Measurements from ENCODE around the gene SLC35A4. TPM values are rescaled to one million over a fixed set of nuclear protein-coding genes. Genes with fewer than 3 reads are reported as not detected.
A peak's percentile ranks its signal among the peaks of the same experiment; 100 is the strongest.
"Not testable (repeated sequence)": the region's sequence is repeated elsewhere in the genome, so short reads cannot be mapped to it uniquely, and the experiment has no call there.

The SLC35A4 gene
- total RNA-seq, 2 donors from 2014 or later, result 61.8 to 107 TPM

GRCh38 chr5:140591747-140592372 lies 27.2 kb downstream of the SLC35A4 start:
- Histone ChIP-seq H3K27ac (no peak overlapping the region), H3K4me3 (no peak overlapping the region), H3K9me3 (no peaks in the 10 kb centered on the region), H3K36me3 (no peaks in the 10 kb centered on the region), H3K27me3 (replicated peaks; ENCODE audit: insufficient read depth) (no peaks in the 10 kb centered on the region), H3K4me1 (replicated peaks) (no peaks in the 10 kb centered on the region)
- intact Hi-C loops (cut with DNase I), result no loop called here
- TF ChIP-seq, protein P1, sequence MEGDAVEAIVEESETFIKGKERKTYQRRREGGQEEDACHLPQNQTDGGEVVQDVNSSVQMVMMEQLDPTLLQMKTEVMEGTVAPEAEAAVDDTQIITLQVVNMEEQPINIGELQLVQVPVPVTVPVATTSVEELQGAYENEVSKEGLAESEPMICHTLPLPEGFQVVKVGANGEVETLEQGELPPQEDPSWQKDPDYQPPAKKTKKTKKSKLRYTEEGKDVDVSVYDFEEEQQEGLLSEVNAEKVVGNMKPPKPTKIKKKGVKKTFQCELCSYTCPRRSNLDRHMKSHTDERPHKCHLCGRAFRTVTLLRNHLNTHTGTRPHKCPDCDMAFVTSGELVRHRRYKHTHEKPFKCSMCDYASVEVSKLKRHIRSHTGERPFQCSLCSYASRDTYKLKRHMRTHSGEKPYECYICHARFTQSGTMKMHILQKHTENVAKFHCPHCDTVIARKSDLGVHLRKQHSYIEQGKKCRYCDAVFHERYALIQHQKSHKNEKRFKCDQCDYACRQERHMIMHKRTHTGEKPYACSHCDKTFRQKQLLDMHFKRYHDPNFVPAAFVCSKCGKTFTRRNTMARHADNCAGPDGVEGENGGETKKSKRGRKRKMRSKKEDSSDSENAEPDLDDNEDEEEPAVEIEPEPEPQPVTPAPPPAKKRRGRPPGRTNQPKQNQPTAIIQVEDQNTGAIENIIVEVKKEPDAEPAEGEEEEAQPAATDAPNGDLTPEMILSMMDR (IDR thresholded peaks at IDR 0.05), result no peak
- DNase-seq (ENCODE audit: low spot score), result no peak
- WGBS, result 77% methylated on average over 5 of the region's 5 CpGs

GRCh38 chr5:140593070-140593469 lies 28.4 kb downstream of the SLC35A4 start:
- H3K36me3 ChIP-seq; H3K27me3 ChIP-seq (replicated peaks; ENCODE audit: insufficient read depth); H3K4me1 ChIP-seq (replicated peaks); H3K27ac ChIP-seq; H3K9me3 ChIP-seq; H3K4me3 ChIP-seq; intact Hi-C loops (cut with DNase I): not testable (repeated sequence)
- 39% methylated on average over 12 of the region's 14 CpGs for WGBS
- DNase-seq (ENCODE audit: low spot score), result peak; percentile 38

- Histone ChIP-seq H3K36me3 (no peaks in the 10 kb centered on the region), H3K9me3 (no peaks in the 10 kb centered on the region), H3K27me3 (replicated peaks; ENCODE audit: insufficient read depth) (no peaks in the 10 kb centered on the region), H3K4me1 (replicated peaks) (no peaks in the 10 kb centered on the region), H3K27ac (no peak overlapping the region), H3K4me3 (no peak overlapping the region)
- 69% methylated on average over 6 of the region's 6 CpGs for WGBS
- DNase-seq (ENCODE audit: low spot score), result no peak
- TF ChIP-seq POLR2AphosphoS5 (IDR thresholded peaks at IDR 0.05), result no peak
- no peak for TF ChIP-seq POLR2A (IDR thresholded peaks at IDR 0.05)
- TF ChIP-seq, protein P1 (IDR thresholded peaks at IDR 0.05), result no peak
- intact Hi-C loops (cut with DNase I), result no loop called here
Observed at GRCh38 chr5:140594169-140594568, 29.5 kb downstream of the SLC35A4 start.

DNA sequence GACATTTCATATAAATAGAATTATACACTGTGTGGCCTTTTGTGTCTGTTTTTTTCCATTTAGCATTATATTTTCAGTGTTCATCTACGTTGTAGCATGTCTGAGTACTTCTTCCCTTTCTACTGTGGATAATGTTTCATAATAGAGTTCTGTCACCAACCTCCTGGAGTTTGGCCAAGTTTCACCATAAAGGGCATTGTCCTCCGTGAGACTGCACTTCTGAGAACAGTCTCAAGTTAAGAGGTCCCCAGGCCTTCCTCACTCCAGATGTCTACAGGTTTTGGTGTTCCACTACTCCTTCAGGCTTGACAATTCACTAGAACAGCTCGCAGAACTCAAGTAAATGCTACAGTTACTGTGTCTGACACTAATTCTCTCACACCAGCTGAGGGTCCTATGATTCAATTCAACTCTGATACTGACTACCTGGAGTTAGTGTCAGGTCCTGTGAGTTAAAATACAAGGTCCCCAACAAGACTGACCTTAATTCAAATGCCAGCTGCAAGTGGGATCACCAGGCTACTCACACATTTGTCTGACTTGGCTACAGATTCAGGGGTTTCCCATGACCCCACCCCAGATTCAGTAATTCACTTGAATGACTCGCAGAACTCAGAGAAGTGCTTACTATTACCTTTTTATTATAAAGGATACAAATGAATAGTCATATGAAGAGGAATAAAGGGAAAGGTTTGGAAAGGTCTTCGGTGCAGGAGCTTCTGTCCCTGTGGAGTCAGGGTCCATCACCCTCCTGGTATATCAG lies 31.1 kb downstream of the SLC35A4 start:
- TF ChIP-seq POLR2AphosphoS5 (IDR thresholded peaks at IDR 0.05) (no peak), POLR2A (IDR thresholded peaks at IDR 0.05) (no peak)
- TF ChIP-seq, protein P1 (IDR thresholded peaks at IDR 0.05), result no peak
- Histone ChIP-seq H3K4me3 (no peak overlapping the region), H3K4me1 (replicated peaks) (no peaks in the 10 kb centered on the region), H3K9me3 (no peaks in the 10 kb centered on the region), H3K27me3 (replicated peaks; ENCODE audit: insufficient read depth) (no peaks in the 10 kb centered on the region), H3K36me3 (no peaks in the 10 kb centered on the region), H3K27ac (no peak overlapping the region)
- no peak for DNase-seq (ENCODE audit: low spot score)
- WGBS, result 68% methylated on average over 5 of the region's 5 CpGs
- intact Hi-C loops (cut with DNase I), result no loop called here

DNA sequence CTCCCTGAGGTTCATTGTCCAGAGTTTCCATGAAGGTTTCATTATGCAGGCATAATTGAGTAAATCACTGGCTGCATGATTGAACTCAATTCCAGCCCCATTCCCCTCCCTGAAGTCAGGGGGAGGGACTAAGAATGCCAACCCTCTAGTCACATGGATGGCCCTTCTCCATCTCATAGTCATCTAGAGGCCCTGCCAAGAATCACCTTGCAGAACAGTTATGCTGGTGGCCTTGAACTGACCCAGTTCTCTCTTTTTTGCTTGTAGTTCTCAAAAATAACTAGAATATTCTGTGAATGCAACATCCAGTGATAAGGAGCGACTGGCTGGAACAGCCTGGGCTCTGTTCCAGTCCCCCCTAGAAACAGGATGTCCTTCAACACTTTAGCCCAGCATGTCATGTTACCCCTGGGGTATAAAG lies 31.7 kb downstream of the SLC35A4 start:
- Histone ChIP-seq H3K4me1 (replicated peaks) (no peaks in the 10 kb centered on the region), H3K4me3 (no peak overlapping the region), H3K36me3 (no peaks in the 10 kb centered on the region), H3K27ac (no peak overlapping the region), H3K9me3 (no peaks in the 10 kb centered on the region), H3K27me3 (replicated peaks; ENCODE audit: insufficient read depth) (no peaks in the 10 kb centered on the region)
- TF ChIP-seq, protein P1 (IDR thresholded peaks at IDR 0.05), result no peak
- no peak for TF ChIP-seq POLR2A (IDR thresholded peaks at IDR 0.05)
- no peak for TF ChIP-seq POLR2AphosphoS5 (IDR thresholded peaks at IDR 0.05)
- intact Hi-C loops (cut with DNase I), result no loop called here
- no peak for DNase-seq (ENCODE audit: low spot score)
- WGBS, result 62% methylated on average over 1 of the region's 1 CpG

All from prostate gland (tissue), 2 donors.